ENCODE data around the gene SLC27A5. TPM values are rescaled to one million over a fixed set of nuclear protein-coding genes. Genes with fewer than 3 reads are reported as not detected.

The SLC27A5 gene
- total and polyA plus RNA-seq, 8 donors, result 0.87 to 18.4 (median 3.3) TPM; not detected in 1

- H3K4me1 ChIP-seq, result peaks cover 62 to 77% (median 76%) of the 10 kb centered on the region in 4 donors
- WGBS, 5 donors, result 0 to 1% (median 1%) methylated on average over 39 to 62 of the region's 62 CpGs
These were observed 46.4 kb upstream of the SLC27A5 start, which contains the start of gene UBE2M for GRCh38 chr19:58558066-58558622. TSS of gene UBE2M (minus strand) at chr19:58558611. CDS start at chr19:58558381, 230 bp downstream.

GRCh38 chr19:58557221-58558065, 45.7 kb upstream of the SLC27A5 start:
- intact Hi-C loops (cut with DNase I; ENCODE audit: low total_unique reads), result no loop called here
- H3K27ac ChIP-seq, result peak overlapping the region; percentile 100
- WGBS, 5 donors, result 22 to 28% (median 26%) methylated on average over 12 of the region's 12 CpGs
- DNase-seq, result no peak
- TF ChIP-seq CTCF (IDR thresholded peaks at IDR 0.05) (no peak), POLR2AphosphoS5 (IDR thresholded peaks at IDR 0.05) (no peak), EP300 (IDR thresholded peaks at IDR 0.05) (no peak), POLR2A (IDR thresholded peaks at IDR 0.05) (no peak)
- H3K4me1 ChIP-seq, result peaks cover 55 to 77% (median 72%) of the 10 kb centered on the region in 4 donors
- peaks cover 23 to 34% (median 29%) of the 10 kb centered on the region in 4 donors for H3K36me3 ChIP-seq
- H3K9me3 ChIP-seq, result no peaks in the 10 kb centered on the region
- H3K27me3 ChIP-seq, result peaks cover 0 to 7% (median 3%) of the 10 kb centered on the region in 3 donors
- peak overlapping the region; percentile 72 to 88 (median 80) for H3K4me3 ChIP-seq

More at GRCh38 chr19:58558066-58558622, 46.4 kb upstream of the SLC27A5 start, which contains the start of gene UBE2M:
- Histone ChIP-seq H3K4me3 (peak within 1 kb of the TSS; percentile 72 to 88 (median 80)), H3K27ac (peak within 1 kb of the TSS; percentile 100), H3K27me3 (peaks cover 0 to 14% (median 8%) of the 10 kb centered on the region in 3 donors), H3K36me3 (peaks cover 16 to 27% (median 22%) of the 10 kb centered on the region in 4 donors), H3K9me3 (no peaks in the 10 kb centered on the region)
- TF ChIP-seq POLR2A (IDR thresholded peaks at IDR 0.05), result no peak
- peak in 1 of 3 donors; percentile 21 for TF ChIP-seq POLR2AphosphoS5 (IDR thresholded peaks at IDR 0.05)
- DNase-seq, result peak; percentile 63 to 81
- intact Hi-C loops (cut with DNase I; ENCODE audit: low total_unique reads), result no loop called here

GRCh38 chr19:58556622-58557220, 44.9 kb upstream of the SLC27A5 start:
- TF ChIP-seq EP300 (IDR thresholded peaks at IDR 0.05), result no peak
- no peak for TF ChIP-seq POLR2AphosphoS5 (IDR thresholded peaks at IDR 0.05)
- no peak for TF ChIP-seq POLR2A (IDR thresholded peaks at IDR 0.05)
- TF ChIP-seq CTCF (IDR thresholded peaks at IDR 0.05), result no peak
- no peaks in the 10 kb centered on the region for H3K27me3 ChIP-seq
- peaks cover 47 to 73% (median 66%) of the 10 kb centered on the region in 4 donors for H3K4me1 ChIP-seq
- H3K9me3 ChIP-seq, result no peaks in the 10 kb centered on the region
- peaks cover 30 to 41% (median 36%) of the 10 kb centered on the region in 4 donors for H3K36me3 ChIP-seq
- peak overlapping the region; percentile 72 to 88 (median 80) for H3K4me3 ChIP-seq
- 50 to 57% (median 53%) methylated on average over 10 of the region's 10 CpGs for WGBS, 5 donors
- H3K27ac ChIP-seq, result peak overlapping the region in 4 of 5 donors; percentile 100
- intact Hi-C loops (cut with DNase I; ENCODE audit: low total_unique reads), result no loop called here
- DNase-seq, result no peak

- no peak for DNase-seq
- 78 to 83% (median 82%) methylated on average over 16 of the region's 16 CpGs for WGBS, 5 donors
- TF ChIP-seq POLR2A (IDR thresholded peaks at IDR 0.05) (no peak), EP300 (IDR thresholded peaks at IDR 0.05) (no peak), POLR2AphosphoS5 (IDR thresholded peaks at IDR 0.05) (no peak), CTCF (IDR thresholded peaks at IDR 0.05) (no peak)
- no peaks in the 10 kb centered on the region for H3K27me3 ChIP-seq
- peaks cover 43 to 66% (median 61%) of the 10 kb centered on the region in 4 donors for H3K4me1 ChIP-seq
- H3K4me3 ChIP-seq, result peak overlapping the region in 2 of 4 donors; percentile 85 to 93
- H3K27ac ChIP-seq, result peak overlapping the region in 4 of 5 donors; percentile 100
- H3K36me3 ChIP-seq, result peaks cover 37 to 47% (median 43%) of the 10 kb centered on the region in 4 donors
- intact Hi-C loops (cut with DNase I; ENCODE audit: low total_unique reads), result no loop called here
- H3K9me3 ChIP-seq, result no peaks in the 10 kb centered on the region
These were observed 44.3 kb upstream of the SLC27A5 start for GRCh38 chr19:58555920-58556621.
